SU-DHL-6 (cell line): ENCODE results near the gene PLEKHA7.
"Not testable (repeated sequence)": the region's sequence is repeated elsewhere in the genome, so short reads cannot be mapped to it uniquely, and the experiment has no call there.

Experiments
- EZH2phosphoT487 ChIP-seq: fragments of 200-600 bp; sonication (generic), shearing (Covaris generic); conservative IDR thresholded peaks from 2 replicates; pipeline ENCODE4 v1.6.1; 2018; ENCODE audit warnings: mild to moderate bottlenecking, antibody characterized with exemption, low read length, moderate library complexity, mixed read lengths
- TF ChIP-seq, protein P1 (sequence below): fragments of 200-600 bp; sonication (generic); IDR thresholded peaks from one replicate; pipeline ENCODE4 v1.5.1; 2017; ENCODE audit warnings: antibody characterized with exemption, mild to moderate bottlenecking, low read length, moderate library complexity; ENCODE audit not compliant: insufficient read depth, poor library complexity, severe bottlenecking

DNA sequence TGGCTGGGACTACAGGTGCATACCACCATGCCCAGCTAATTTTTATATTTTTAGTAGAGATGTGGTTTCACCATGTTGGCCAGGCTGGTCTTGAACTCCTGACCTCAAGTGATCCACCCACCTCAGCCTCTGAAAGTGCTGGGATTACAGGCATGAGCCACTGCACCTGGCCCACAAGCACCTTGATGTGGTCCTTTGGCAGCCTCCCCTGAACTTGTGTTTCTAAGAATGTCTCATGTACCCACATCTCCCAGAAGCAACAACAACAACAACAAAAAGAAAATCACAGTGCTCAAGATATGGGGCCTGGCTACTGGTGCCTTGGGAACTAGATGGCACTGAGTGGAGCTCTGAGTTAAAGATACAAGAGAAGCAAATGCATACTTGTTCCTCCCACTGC lies 51.6 kb downstream of the PLEKHA7 start:
- TF ChIP-seq, protein P1, sequence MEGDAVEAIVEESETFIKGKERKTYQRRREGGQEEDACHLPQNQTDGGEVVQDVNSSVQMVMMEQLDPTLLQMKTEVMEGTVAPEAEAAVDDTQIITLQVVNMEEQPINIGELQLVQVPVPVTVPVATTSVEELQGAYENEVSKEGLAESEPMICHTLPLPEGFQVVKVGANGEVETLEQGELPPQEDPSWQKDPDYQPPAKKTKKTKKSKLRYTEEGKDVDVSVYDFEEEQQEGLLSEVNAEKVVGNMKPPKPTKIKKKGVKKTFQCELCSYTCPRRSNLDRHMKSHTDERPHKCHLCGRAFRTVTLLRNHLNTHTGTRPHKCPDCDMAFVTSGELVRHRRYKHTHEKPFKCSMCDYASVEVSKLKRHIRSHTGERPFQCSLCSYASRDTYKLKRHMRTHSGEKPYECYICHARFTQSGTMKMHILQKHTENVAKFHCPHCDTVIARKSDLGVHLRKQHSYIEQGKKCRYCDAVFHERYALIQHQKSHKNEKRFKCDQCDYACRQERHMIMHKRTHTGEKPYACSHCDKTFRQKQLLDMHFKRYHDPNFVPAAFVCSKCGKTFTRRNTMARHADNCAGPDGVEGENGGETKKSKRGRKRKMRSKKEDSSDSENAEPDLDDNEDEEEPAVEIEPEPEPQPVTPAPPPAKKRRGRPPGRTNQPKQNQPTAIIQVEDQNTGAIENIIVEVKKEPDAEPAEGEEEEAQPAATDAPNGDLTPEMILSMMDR: not testable (repeated sequence)
- not testable (repeated sequence) for TF ChIP-seq EZH2phosphoT487
